Tibial nerve (tissue), 4 donors: ENCODE results near the gene KDM4B. TPM values are rescaled to one million over a fixed set of nuclear protein-coding genes. Genes with fewer than 3 reads are reported as not detected.

Experiments used
- DNase-seq, 2 donors: peaks; one replicate each; pipeline ENCODE4 v3.0.0-alpha.2; 2019; ENCODE audit warnings: low spot score in 2 of 2
- H3K27ac ChIP-seq, 4 donors: fragments of 200-600 bp; sonication (generic) in 3 of 4; one replicate each; pipeline ENCODE4 v1.5.1; 2017 to 2019; ENCODE audit warnings: mild to moderate bottlenecking in 1 of 4
- H3K27me3 ChIP-seq, 2 donors: fragments of 200-600 bp; sonication (generic) in 1 of 2; one replicate each; pipeline versions ENCODE4 v1.5.1 to v1.6.0; 2017 to 2019
- H3K36me3 ChIP-seq, 3 donors: fragments of 200-600 bp; sonication (generic); one replicate each; pipeline ENCODE4 v1.5.1; 2018 to 2019
- H3K4me1 ChIP-seq, 4 donors: fragments of 200-600 bp; sonication (generic) in 3 of 4; one replicate each; pipeline ENCODE4 v1.5.1; 2017 to 2019
- H3K4me3 ChIP-seq, 4 donors: fragments of 200-600 bp; sonication (generic) in 3 of 4; one replicate each; pipeline ENCODE4 v1.5.1; 2017 to 2019; ENCODE audit warnings: mild to moderate bottlenecking in 1 of 4, moderate library complexity in 1 of 4
- H3K9me3 ChIP-seq, 4 donors: fragments of 200-600 bp; sonication (generic) in 3 of 4; one replicate each; pipeline ENCODE4 v1.5.1; 2017 to 2019
- EP300 ChIP-seq, 2 donors: sonication (generic); formaldehyde crosslinking; IDR thresholded peaks; one replicate each; pipeline ENCODE4 v1.6.1; 2017; ENCODE audit warnings: antibody characterized with exemption in 2 of 2, mild to moderate bottlenecking in 1 of 2
- POLR2A ChIP-seq, 2 donors: fragments of 450-650 bp; IDR thresholded peaks; one replicate each; pipeline ENCODE4 v1.6.1; 2017; ENCODE audit warnings: antibody characterized with exemption in 2 of 2, mild to moderate bottlenecking in 2 of 2, moderate library complexity in 2 of 2
- WGBS, 2 donors: methylation state at CpG; one replicate each; pipeline ENCODE4 v1.1.5; 2018; 5-methylcytosine and 5-hydroxymethylcytosine counted together
- total RNA-seq, 4 donors: library from RNA; depleted of rRNA; stranded (reverse); fragments of >200 nt; gene quantifications; one replicate each; pipeline ENCODE4 v1.1.0, GENCODE V29; 2016
- TF ChIP-seq, protein P1 (sequence below), 5 experiments: fragments of 200-600 bp in 3 of 5; fragments of 450-650 bp in 2 of 5; sonication (generic) in 3 of 5; IDR thresholded peaks; one replicate each; pipeline ENCODE4 v1.5.1; 2016 to 2019; ENCODE audit warnings: antibody characterized with exemption in 5 of 5, mild to moderate bottlenecking in 3 of 5, moderate library complexity in 2 of 5

Gene KDM4B
- total RNA-seq, 4 donors from 2014 or later = 37.8 to 72.4 (median 57.2) TPM

GRCh38 chr19:5103061-5103701 lies 134.3 kb downstream of the KDM4B start:
- no peak for TF ChIP-seq POLR2A (IDR thresholded peaks at IDR 0.05)
- TF ChIP-seq, protein P1, sequence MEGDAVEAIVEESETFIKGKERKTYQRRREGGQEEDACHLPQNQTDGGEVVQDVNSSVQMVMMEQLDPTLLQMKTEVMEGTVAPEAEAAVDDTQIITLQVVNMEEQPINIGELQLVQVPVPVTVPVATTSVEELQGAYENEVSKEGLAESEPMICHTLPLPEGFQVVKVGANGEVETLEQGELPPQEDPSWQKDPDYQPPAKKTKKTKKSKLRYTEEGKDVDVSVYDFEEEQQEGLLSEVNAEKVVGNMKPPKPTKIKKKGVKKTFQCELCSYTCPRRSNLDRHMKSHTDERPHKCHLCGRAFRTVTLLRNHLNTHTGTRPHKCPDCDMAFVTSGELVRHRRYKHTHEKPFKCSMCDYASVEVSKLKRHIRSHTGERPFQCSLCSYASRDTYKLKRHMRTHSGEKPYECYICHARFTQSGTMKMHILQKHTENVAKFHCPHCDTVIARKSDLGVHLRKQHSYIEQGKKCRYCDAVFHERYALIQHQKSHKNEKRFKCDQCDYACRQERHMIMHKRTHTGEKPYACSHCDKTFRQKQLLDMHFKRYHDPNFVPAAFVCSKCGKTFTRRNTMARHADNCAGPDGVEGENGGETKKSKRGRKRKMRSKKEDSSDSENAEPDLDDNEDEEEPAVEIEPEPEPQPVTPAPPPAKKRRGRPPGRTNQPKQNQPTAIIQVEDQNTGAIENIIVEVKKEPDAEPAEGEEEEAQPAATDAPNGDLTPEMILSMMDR (IDR thresholded peaks at IDR 0.05) = no peak
- peak in 1 of 2 donors; percentile 22 for TF ChIP-seq EP300 (IDR thresholded peaks at IDR 0.05)
- DNase-seq = peak; percentile 24 to 32
- Histone ChIP-seq H3K4me3 (no peak overlapping the region), H3K36me3 (peaks cover 2 to 45% (median 9%) of the 10 kb centered on the region in 3 donors), H3K27me3 (no peaks in the 10 kb centered on the region), H3K4me1 (peaks cover 0 to 63% (median 22%) of the 10 kb centered on the region in 4 donors), H3K27ac (peak overlapping the region; percentile 21 to 79 (median 56)), H3K9me3 (peaks cover 0 to 24% (median 6%) of the 10 kb centered on the region in 4 donors)
- 33 to 40% methylated on average over 23 to 26 of the region's 29 CpGs for WGBS, 2 donors

GRCh38 chr19:5103812-5104410 lies 135.0 kb downstream of the KDM4B start:
- Histone ChIP-seq H3K4me3 (no peak overlapping the region), H3K27ac (peak overlapping the region; percentile 21 to 79 (median 56)), H3K9me3 (peaks cover 0 to 17% (median 5%) of the 10 kb centered on the region in 4 donors), H3K36me3 (peaks cover under 1 to 45% (median 7%) of the 10 kb centered on the region in 3 donors), H3K4me1 (peaks cover 0 to 63% (median 22%) of the 10 kb centered on the region in 4 donors), H3K27me3 (no peaks in the 10 kb centered on the region)
- TF ChIP-seq, protein P1 (IDR thresholded peaks at IDR 0.05) = no peak
- DNase-seq = no peak
- 49 to 67% methylated on average over 12 to 16 of the region's 17 CpGs for WGBS, 2 donors

DNA sequence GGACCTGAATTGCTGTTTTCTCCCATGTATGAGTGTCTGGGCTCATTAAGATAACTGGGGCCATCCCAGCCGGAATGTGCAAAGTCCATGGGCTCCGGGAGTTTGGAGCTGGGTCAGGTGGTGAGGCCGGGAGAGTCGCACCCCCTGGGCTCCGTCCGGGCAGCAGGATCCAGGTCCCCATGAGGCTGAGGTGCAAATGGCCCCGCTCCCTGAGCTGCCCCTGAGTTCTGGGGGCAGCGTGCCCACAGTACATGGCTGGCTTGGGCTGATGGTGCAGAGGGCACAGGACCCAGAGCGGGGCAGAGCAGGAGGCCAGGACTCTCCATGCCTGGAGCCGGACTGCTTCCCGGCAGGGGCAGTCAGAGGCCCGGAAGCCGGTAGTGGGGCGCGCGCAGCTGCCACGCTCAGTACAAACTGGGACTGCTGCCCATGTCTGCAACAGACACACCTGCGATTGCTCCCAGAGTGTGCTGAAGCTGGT lies 136.0 kb downstream of the KDM4B start:
- WGBS, 2 donors = 89 to 92% methylated on average over 18 of the region's 18 CpGs
- Histone ChIP-seq H3K27ac (peak overlapping the region in 1 of 4 donors; percentile 79), H3K9me3 (peaks cover 0 to 7% (median under 1%) of the 10 kb centered on the region in 4 donors), H3K36me3 (peaks cover 0 to 45% (median 0%) of the 10 kb centered on the region in 3 donors), H3K27me3 (no peaks in the 10 kb centered on the region), H3K4me1 (peaks cover 0 to 63% (median 22%) of the 10 kb centered on the region in 4 donors), H3K4me3 (no peak overlapping the region)
- no peak for DNase-seq
- TF ChIP-seq POLR2A (IDR thresholded peaks at IDR 0.05) = no peak

DNA sequence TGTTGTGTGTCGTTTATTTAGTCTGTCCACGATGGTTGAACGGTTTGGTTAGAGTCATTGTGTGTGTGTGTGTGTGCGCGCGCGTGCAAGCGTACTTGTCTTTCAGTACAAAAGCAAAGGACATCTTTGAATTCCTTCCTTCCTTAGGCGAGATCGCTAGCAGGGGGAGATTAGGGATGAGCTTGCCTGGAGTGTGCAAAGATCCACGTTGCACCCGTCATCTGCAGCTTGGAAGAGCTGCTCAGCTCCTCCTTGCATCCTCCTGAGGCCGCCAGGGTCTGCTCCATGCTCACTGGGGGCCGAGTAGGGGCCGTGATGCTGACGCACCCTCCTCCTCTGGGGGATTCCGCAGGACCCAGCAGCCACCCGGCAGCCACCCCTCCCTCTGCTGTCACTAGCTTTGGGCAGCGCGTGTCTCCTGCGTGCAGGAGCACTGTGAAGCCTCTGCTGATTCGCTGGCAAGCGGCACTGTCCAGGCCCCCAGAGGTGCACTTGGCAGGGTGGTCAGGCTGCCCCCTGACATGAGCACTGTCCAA lies 137.3 kb downstream of the KDM4B start:
- no peak overlapping the region for H3K4me3 ChIP-seq
- no peaks in the 10 kb centered on the region for H3K9me3 ChIP-seq
- H3K36me3 ChIP-seq = peaks cover 0 to 51% (median 0%) of the 10 kb centered on the region in 3 donors
- no peak for DNase-seq
- peak overlapping the region in 1 of 4 donors; percentile 70 for H3K27ac ChIP-seq
- peaks cover 0 to 63% (median 22%) of the 10 kb centered on the region in 4 donors for H3K4me1 ChIP-seq
- H3K27me3 ChIP-seq = no peaks in the 10 kb centered on the region
- TF ChIP-seq EP300 (IDR thresholded peaks at IDR 0.05) (no peak), POLR2A (IDR thresholded peaks at IDR 0.05) (no peak)
- TF ChIP-seq, protein P1 (IDR thresholded peaks at IDR 0.05) = no peak
- WGBS, 2 donors = 90% methylated on average over 23 of the region's 23 CpGs

- DNase-seq = no peak
- Histone ChIP-seq H3K4me3 (no peak overlapping the region), H3K27me3 (no peaks in the 10 kb centered on the region), H3K4me1 (peaks cover 0 to 60% (median 22%) of the 10 kb centered on the region in 4 donors), H3K27ac (peak overlapping the region in 1 of 4 donors; percentile 70), H3K9me3 (no peaks in the 10 kb centered on the region), H3K36me3 (peaks cover 0 to 58% (median 0%) of the 10 kb centered on the region in 3 donors)
- WGBS, 2 donors = 90 to 93% methylated on average over 14 to 19 of the region's 19 CpGs
- TF ChIP-seq EP300 (IDR thresholded peaks at IDR 0.05) (no peak), POLR2A (IDR thresholded peaks at IDR 0.05) (no peak)
- TF ChIP-seq, protein P1 (IDR thresholded peaks at IDR 0.05) = no peak
Measured at GRCh38 chr19:5106971-5107370, 138.1 kb downstream of the KDM4B start.
